AG04449 (cell line): ENCODE measurements around the gene EGLN1.
A peak's percentile ranks its signal among the peaks of the same experiment; 100 is the strongest.
"Not testable (repeated sequence)": the region's sequence is repeated elsewhere in the genome, so short reads cannot be mapped to it uniquely, and the experiment has no call there.

ENCODE experiments used
- CTCF ChIA-PET: fragments of 350-600 bp; formaldehyde crosslinking; extraction: SDS; loops from one replicate; lab custom pipeline; 2021; ENCODE audit warnings: antibody characterized with exemption; lab: Yijun Ruan, JAX
- POLR2A ChIA-PET: fragments of 400-600, 350-600 bp; formaldehyde crosslinking; extraction: SDS; loops from one replicate; lab custom pipeline; 2020; ENCODE audit warnings: antibody characterized with exemption, inconsistent platforms; lab: Yijun Ruan, JAX
- DNase-seq: peaks from one replicate; pipeline ENCODE4 v3.0.0-alpha.2; 2010; ENCODE audit warnings: low read depth, low spot score
- H3K4me3 ChIP-seq: 2 replicates; pipeline ENCODE4 v1.5.1; 2011; ENCODE audit warnings: low read depth, mild to moderate bottlenecking, control low read depth, low read length
- TF ChIP-seq, protein P1 (sequence below): IDR thresholded peaks from one replicate; pipeline ENCODE4 v1.5.1; 2011; ENCODE audit warnings: mild to moderate bottlenecking, moderate library complexity, low read length, control low read depth, inconsistent platforms; ENCODE audit not compliant: insufficient read depth; ENCODE audit errors: missing control alignments

The EGLN1 gene

DNA sequence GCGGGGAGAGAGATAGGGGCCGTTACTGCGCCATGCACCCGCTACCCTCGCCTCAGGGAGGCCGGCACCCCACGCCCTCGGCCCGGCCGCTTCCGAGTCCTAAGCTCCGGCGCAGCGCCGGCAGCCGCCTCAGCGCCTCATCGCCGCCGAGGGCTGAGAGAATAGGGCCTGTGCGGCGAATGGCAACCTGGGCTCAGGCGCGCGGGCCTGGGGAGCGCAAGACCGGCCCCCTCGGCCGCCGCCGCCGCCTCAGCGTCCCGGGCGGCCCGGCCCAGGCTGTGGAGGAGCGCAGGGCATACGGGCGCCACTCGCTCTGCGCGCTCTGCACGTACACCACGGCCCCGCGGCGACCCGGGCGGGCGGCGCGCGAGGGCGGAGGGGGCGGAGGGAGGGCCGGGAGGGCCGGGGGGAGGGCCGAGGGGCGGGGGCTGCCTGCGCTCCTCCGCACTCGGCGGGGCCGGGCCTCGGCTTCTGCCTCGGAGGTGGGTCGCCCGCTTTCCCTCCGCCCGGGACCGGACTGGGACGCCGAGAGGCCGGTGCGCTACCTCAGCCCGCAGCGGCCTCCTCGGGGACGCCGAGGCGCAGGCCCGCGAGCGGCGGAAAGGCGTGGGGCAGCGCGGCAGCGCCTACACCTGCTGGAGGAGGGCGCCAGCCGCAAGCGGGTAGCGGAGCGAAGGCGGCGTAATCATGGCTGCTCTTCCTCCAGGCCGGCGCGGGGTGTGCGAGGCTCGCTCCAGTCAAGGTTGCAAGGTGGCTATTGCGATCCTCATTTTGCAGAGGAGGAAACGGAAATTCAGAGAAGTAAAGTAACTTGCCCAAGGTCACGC, at the start of gene EGLN1:
Gene EGLN1 (minus strand): TSS at position 317 of the 827 bp plus-strand sequence. CDS start 399 bp downstream, outside the sequence.
- TF ChIP-seq, protein P1, sequence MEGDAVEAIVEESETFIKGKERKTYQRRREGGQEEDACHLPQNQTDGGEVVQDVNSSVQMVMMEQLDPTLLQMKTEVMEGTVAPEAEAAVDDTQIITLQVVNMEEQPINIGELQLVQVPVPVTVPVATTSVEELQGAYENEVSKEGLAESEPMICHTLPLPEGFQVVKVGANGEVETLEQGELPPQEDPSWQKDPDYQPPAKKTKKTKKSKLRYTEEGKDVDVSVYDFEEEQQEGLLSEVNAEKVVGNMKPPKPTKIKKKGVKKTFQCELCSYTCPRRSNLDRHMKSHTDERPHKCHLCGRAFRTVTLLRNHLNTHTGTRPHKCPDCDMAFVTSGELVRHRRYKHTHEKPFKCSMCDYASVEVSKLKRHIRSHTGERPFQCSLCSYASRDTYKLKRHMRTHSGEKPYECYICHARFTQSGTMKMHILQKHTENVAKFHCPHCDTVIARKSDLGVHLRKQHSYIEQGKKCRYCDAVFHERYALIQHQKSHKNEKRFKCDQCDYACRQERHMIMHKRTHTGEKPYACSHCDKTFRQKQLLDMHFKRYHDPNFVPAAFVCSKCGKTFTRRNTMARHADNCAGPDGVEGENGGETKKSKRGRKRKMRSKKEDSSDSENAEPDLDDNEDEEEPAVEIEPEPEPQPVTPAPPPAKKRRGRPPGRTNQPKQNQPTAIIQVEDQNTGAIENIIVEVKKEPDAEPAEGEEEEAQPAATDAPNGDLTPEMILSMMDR, result peak; percentile 36
- H3K4me3 ChIP-seq, result peak within 1 kb of the TSS; percentile 86
- ChIA-PET POLR2A (interaction anchor here (1.0 kb wide), 1 partner anchor 67 kb away, joined by 3 read pairs; no protein-coding TSS in a partner anchor), CTCF (no interaction called here)
- no peak for DNase-seq

DNA sequence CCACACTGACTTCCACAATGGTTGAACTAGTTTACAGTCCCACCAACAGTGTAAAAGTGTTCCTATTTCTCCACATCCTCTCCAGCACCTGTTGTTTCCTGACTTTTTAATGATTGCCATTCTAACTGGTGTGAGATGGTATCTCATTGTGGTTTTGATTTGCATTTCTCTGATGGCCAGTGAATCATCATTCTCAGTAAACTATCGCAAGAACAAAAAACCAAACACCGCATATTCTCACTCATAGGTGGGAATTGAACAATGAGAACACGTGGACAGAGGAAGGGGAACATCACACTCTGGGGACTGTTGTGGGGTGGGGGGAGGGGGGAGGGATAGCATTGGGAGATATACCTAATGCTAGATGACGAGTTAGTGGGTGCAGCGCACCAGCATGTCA, 49.4 kb upstream of the EGLN1 start:
- POLR2A ChIA-PET, DNase-seq, H3K4me3 ChIP-seq, CTCF ChIA-PET: not testable (repeated sequence)

DNA sequence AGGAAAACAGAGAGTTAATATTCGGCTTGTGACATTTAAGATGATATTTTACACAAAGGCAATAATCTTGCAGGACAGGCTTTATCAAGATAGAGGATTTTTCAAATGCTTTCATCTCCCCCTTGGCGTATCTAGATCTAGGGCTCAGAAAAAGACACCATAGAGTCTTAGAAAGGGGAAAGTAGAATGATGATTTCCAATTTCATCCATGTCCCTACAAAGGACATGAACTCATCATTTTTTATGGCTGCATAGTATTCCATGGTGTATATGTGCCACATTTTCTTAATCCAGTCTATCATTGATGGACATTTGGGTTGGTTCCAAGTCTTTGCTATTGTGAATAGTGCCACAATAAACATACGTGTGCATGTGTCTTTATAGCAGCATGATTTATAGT, 48.9 kb upstream of the EGLN1 start:
- DNase-seq, CTCF ChIA-PET, POLR2A ChIA-PET, H3K4me3 ChIP-seq: not testable (repeated sequence)

DNA sequence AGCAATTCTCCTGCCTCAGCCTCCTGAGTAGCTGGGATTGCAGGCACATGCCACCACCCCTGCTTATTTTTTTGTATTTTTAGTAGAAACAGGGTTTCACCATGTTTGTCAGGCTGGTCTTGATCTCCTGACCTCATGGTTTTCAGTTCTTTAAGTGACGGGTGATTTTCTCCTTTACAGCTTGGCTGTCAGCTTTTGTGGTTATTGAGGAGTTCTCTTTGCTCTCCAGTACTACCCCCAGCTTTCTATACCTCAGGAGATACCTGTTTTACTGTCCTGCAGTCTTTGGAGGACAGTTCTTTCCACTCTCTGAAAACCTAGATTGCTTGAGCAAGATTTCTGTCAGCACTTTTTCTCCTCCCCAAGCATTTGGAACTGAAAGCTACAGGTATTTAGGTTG, 45.9 kb upstream of the EGLN1 start:
- DNase-seq, result no peak
- TF ChIP-seq, protein P1, result no peak
- CTCF ChIA-PET, result no interaction called here
- no peak overlapping the region for H3K4me3 ChIP-seq
- POLR2A ChIA-PET, result no interaction called here

DNA sequence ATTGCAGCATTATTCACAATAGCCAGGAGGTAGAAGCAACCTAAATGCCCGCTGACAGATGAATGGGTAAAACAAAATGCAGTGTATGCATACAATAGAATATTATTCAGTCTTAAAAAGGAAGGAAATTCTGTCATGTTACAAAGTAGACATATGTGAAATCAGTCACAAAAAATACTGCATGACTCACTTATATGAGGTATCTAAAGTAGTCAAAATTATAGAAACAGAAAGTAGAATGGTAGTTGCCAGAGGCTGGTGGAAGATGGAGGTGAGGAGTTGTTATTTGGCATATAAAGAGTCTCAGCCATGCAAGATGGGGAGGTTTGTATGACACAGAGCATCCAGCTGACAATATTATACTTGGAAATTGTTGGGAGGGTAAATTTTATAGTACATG, 43.0 kb upstream of the EGLN1 start:
- no peak for DNase-seq
- TF ChIP-seq, protein P1, result no peak
- ChIA-PET POLR2A (no interaction called here), CTCF (no interaction called here)
- no peak overlapping the region for H3K4me3 ChIP-seq

DNA sequence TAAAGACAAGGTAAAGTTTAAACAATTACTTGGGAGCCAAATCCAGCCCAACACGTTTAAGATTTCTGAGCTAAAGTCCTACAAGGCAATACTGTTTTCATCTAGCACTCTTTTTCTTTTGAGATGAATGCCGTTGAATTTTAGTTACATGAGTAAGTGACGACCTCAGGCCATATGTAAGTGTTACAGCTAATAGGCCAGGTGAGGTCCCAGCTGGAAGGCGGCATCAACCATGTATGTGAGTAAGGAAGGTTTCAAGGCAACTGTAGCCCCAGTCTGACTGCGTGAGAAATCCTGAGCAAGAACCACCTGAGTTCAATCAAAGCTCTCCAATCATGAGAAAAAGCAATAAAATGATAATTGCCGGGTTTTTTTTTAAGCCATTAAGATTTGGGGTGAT, 41.5 kb upstream of the EGLN1 start:
- no peak for DNase-seq
- POLR2A ChIA-PET, result no interaction called here
- CTCF ChIA-PET, result no interaction called here
- TF ChIP-seq, protein P1, result no peak
- no peak overlapping the region for H3K4me3 ChIP-seq

DNA sequence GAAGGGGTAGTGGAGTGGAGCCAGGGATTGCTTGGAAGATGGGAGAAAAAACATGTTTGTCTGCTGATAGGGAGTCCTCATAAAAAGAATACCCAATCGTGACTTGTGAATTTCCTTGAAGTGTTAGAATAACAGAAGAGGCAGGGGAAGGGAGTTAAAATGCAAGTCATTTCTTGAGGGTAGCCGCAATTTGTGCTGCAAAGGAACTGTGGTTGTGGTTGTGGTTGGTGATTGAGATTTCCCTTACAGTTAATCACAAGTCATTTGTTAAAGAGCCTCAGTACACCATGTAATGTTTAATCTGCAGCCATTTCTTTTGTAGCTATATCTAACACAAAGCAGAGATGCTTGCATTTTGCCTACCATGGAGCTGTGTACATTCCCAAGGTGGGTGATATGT, 38.5 kb upstream of the EGLN1 start:
- ChIA-PET CTCF (no interaction called here), POLR2A (no interaction called here)
- no peak overlapping the region for H3K4me3 ChIP-seq
- DNase-seq, result no peak
- TF ChIP-seq, protein P1, result no peak

DNA sequence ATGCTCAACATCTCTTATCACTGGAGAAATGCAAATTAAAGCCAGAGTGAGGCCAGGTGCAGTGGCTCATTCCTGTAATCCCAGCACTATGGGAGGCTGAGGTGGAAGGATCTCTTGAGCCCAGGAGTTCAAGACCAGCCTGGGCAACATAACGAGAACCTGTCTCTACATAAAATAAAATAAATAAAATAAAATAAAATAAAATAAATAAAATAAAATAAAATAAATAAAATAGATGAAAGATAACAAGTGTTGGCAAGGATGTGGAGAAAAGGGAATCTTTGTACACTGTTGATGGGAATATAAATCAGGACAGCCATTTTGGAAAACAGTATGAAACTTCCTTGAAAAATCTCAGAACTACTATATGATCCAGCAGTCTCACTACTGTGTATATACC, 37.4 kb upstream of the EGLN1 start:
- POLR2A ChIA-PET, CTCF ChIA-PET, H3K4me3 ChIP-seq, DNase-seq: not testable (repeated sequence)

DNA sequence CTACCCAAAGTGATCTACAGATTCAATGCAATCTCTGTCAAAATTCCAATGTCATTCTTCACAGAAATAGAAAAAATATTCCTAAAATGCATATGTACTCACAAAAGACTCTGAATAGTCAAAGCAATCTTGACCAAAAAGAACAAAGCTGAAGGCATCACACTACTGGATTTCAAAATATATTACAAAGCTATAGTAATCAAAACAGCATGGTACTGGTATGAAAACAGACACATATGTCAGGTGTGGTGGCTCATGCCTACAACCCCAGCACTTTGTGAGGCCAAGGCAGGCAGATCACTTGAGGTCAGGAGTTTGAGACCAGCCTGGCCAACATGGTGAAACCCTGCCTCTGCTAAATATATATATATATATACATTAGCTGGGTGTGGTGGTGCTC, 35.9 kb upstream of the EGLN1 start:
- H3K4me3 ChIP-seq, CTCF ChIA-PET, POLR2A ChIA-PET, DNase-seq: not testable (repeated sequence)

DNA sequence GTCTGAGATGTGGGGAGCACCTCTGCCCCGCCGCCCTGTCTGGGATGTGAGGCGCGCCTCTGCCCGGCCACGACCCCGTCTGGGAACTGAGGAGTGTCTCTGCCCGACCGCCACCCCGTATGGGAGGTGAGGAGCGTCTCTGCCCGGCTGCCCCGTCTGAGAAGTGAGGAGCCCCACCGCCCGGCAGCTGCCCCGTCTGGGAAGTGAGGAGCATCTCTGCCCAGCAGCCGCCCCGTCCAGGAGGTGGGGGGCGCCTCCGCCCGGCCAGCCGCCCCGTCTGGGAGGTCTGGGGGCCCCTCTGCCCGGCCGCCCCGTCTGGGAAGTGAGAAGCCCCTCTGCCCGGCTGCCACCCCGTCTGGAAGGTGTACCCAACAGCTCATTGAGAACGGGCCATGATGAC, 32.0 kb upstream of the EGLN1 start:
- H3K4me3 ChIP-seq, DNase-seq, CTCF ChIA-PET, POLR2A ChIA-PET: not testable (repeated sequence)
